ENCODE measurements around the gene EDEM2.

EDEM2 gene

GRCh38 chr20:35092524-35093266 lies 54.4 kb downstream of the EDEM2 start, which contains the start of gene TRPC4AP:
Gene TRPC4AP, minus strand, starts transcription at chr20:35092807. Its CDS starts 26 bp downstream, at chr20:35092781.
- Histone ChIP-seq H3K9me2 (replicated peaks; ENCODE audit: insufficient read depth, low read length) (no peaks in the 10 kb centered on the region), H3F3A (ENCODE audit: insufficient read depth) (0 out of 2 replicates have a peak, but pooled peaks cover under 1% of the 10 kb centered on the region), H2AFZ (ENCODE audit: low read depth, low read length, severe bottlenecking) (peak within 1 kb of the TSS; percentile 92), H3K36me3 (ENCODE audit: low read length) (no peaks in the 10 kb centered on the region), H3K27me3 (ENCODE audit: low read length) (no peaks in the 10 kb centered on the region), H3K4me3 (ENCODE audit: insufficient read depth, low read length, poor library complexity, severe bottlenecking) (peak within 1 kb of the TSS; percentile 77), H3K79me2 (ENCODE audit: insufficient read depth, low read length) (peaks cover 46% of the 10 kb centered on the region), H3K27ac (ENCODE audit: low read depth, low read length) (peak within 1 kb of the TSS; percentile 49), H3K9ac (ENCODE audit: low read length) (peak within 1 kb of the TSS; percentile 78), H3K4me2 (ENCODE audit: low read depth, low read length, poor library complexity, severe bottlenecking) (peak within 1 kb of the TSS; percentile 93), H4K20me1 (ENCODE audit: low read depth, low read length) (no peaks in the 10 kb centered on the region), H3K9me3 (ENCODE audit: insufficient read depth, low read length) (no peaks in the 10 kb centered on the region)
- TF ChIP-seq CTCF (IDR thresholded peaks at IDR 0.05; ENCODE audit: insufficient read depth, low read length, poor library complexity, severe bottlenecking) (peak; percentile 93), EZH2phosphoT487 (conservative IDR thresholded peaks at IDR 0.05; ENCODE audit: low read length) (no peak)

- H3K4me3 ChIP-seq (ENCODE audit: insufficient read depth, low read length, poor library complexity, severe bottlenecking), result peak overlapping the region; percentile 77
- TF ChIP-seq EZH2phosphoT487 (conservative IDR thresholded peaks at IDR 0.05; ENCODE audit: low read length), result no peak
- TF ChIP-seq CTCF (IDR thresholded peaks at IDR 0.05; ENCODE audit: insufficient read depth, low read length, poor library complexity, severe bottlenecking), result no peak
- H3K79me2 ChIP-seq (ENCODE audit: insufficient read depth, low read length), result peaks cover 52% of the 10 kb centered on the region
- H3K4me2 ChIP-seq (ENCODE audit: low read depth, low read length, poor library complexity, severe bottlenecking), result peak overlapping the region; percentile 93
- H3K27me3 ChIP-seq (ENCODE audit: low read length), result no peaks in the 10 kb centered on the region
- H4K20me1 ChIP-seq (ENCODE audit: low read depth, low read length), result no peaks in the 10 kb centered on the region
- H3K9me2 ChIP-seq (replicated peaks; ENCODE audit: insufficient read depth, low read length), result no peaks in the 10 kb centered on the region
- 0 out of 2 replicates have a peak, but pooled peaks cover 3% of the 10 kb centered on the region for H3F3A ChIP-seq (ENCODE audit: insufficient read depth)
- no peaks in the 10 kb centered on the region for H3K9me3 ChIP-seq (ENCODE audit: insufficient read depth, low read length)
- H3K27ac ChIP-seq (ENCODE audit: low read depth, low read length), result peak overlapping the region; percentile 49; the same call in 1 of the 2 replicates
- H2AFZ ChIP-seq (ENCODE audit: low read depth, low read length, severe bottlenecking), result peak overlapping the region; percentile 54
- H3K36me3 ChIP-seq (ENCODE audit: low read length), result no peaks in the 10 kb centered on the region
- H3K9ac ChIP-seq (ENCODE audit: low read length), result peak overlapping the region; percentile 78
These were observed 55.2 kb downstream of the EDEM2 start for GRCh38 chr20:35091816-35092523.

GRCh38 chr20:35088231-35089145 lies 58.6 kb downstream of the EDEM2 start:
- Histone ChIP-seq H3K9ac (ENCODE audit: low read length) (no peak overlapping the region), H3K27me3 (ENCODE audit: low read length) (no peaks in the 10 kb centered on the region), H3K36me3 (ENCODE audit: low read length) (peaks cover 2% of the 10 kb centered on the region; the same call in 1 of the 2 replicates), H3F3A (ENCODE audit: insufficient read depth) (peaks cover 7% of the 10 kb centered on the region; the same call in 1 of the 2 replicates), H3K9me3 (ENCODE audit: insufficient read depth, low read length) (no peaks in the 10 kb centered on the region), H3K4me2 (ENCODE audit: low read depth, low read length, poor library complexity, severe bottlenecking) (no peak overlapping the region), H2AFZ (ENCODE audit: low read depth, low read length, severe bottlenecking) (no peak overlapping the region), H4K20me1 (ENCODE audit: low read depth, low read length) (no peaks in the 10 kb centered on the region), H3K27ac (ENCODE audit: low read depth, low read length) (no peak overlapping the region), H3K9me2 (replicated peaks; ENCODE audit: insufficient read depth, low read length) (no peaks in the 10 kb centered on the region), H3K79me2 (ENCODE audit: insufficient read depth, low read length) (peaks cover 77% of the 10 kb centered on the region), H3K4me3 (ENCODE audit: insufficient read depth, low read length, poor library complexity, severe bottlenecking) (no peak overlapping the region)
- no peak for TF ChIP-seq CTCF (IDR thresholded peaks at IDR 0.05; ENCODE audit: insufficient read depth, low read length, poor library complexity, severe bottlenecking)
- no peak for TF ChIP-seq EZH2phosphoT487 (conservative IDR thresholded peaks at IDR 0.05; ENCODE audit: low read length)

Measured in SU-DHL-6 (cell line).